ES-I3 (cell line): ENCODE results near the gene ANAPC2.

Source experiments
- H3K36me3 ChIP-seq: 2 replicates; pipeline ENCODE4 v1.6.1; 2013; ENCODE audit warnings: mild to moderate bottlenecking, low read length, control low read depth, moderate library complexity; ENCODE audit not compliant: insufficient read depth
- H3K4me1 ChIP-seq: 2 replicates; pipeline ENCODE4 v1.6.1; 2013; ENCODE audit warnings: mild to moderate bottlenecking, control low read depth, low read length; ENCODE audit not compliant: insufficient read depth
- H3K9ac ChIP-seq: 2 replicates; pipeline ENCODE4 v1.6.1; 2013; ENCODE audit warnings: low read depth, mild to moderate bottlenecking, low read length, moderate library complexity
- H3K9me3 ChIP-seq: 2 replicates; pipeline ENCODE4 v1.6.1; 2013; ENCODE audit warnings: mild to moderate bottlenecking, low read length, moderate library complexity; ENCODE audit not compliant: control insufficient read depth, insufficient read depth

ANAPC2 gene

GRCh38 chr9:137229903-137230704 lies 41.7 kb upstream of the ANAPC2 start:
- Histone ChIP-seq H3K4me1 (no peaks in the 10 kb centered on the region), H3K36me3 (no peaks in the 10 kb centered on the region), H3K9me3 (no peaks in the 10 kb centered on the region), H3K9ac (no peak overlapping the region)

GRCh38 chr9:137228968-137229896 lies 40.9 kb upstream of the ANAPC2 start:
- Histone ChIP-seq H3K36me3 (no peaks in the 10 kb centered on the region), H3K9ac (no peak overlapping the region), H3K4me1 (no peaks in the 10 kb centered on the region), H3K9me3 (no peaks in the 10 kb centered on the region)

GRCh38 chr9:137228506-137228967 lies 40.2 kb upstream of the ANAPC2 start:
- no peak overlapping the region for H3K9ac ChIP-seq
- H3K36me3 ChIP-seq: no peaks in the 10 kb centered on the region
- H3K4me1 ChIP-seq: no peaks in the 10 kb centered on the region
- no peaks in the 10 kb centered on the region for H3K9me3 ChIP-seq

GRCh38 chr9:137227853-137228505 lies 39.6 kb upstream of the ANAPC2 start:
- Histone ChIP-seq H3K4me1 (no peaks in the 10 kb centered on the region), H3K9ac (no peak overlapping the region), H3K9me3 (no peaks in the 10 kb centered on the region), H3K36me3 (no peaks in the 10 kb centered on the region)

GRCh38 chr9:137227054-137227852 lies 38.9 kb upstream of the ANAPC2 start, which contains the start of gene RNF224:
RNF224 (plus strand) TSS chr9:137227502; CDS start chr9:137228336, 834 bp downstream.
- no peak within 1 kb of the TSS for H3K9ac ChIP-seq
- H3K36me3 ChIP-seq: no peaks in the 10 kb centered on the region

GRCh38 chr9:137226338-137227053 lies 38.1 kb upstream of the ANAPC2 start:
- Histone ChIP-seq H3K9ac (no peak overlapping the region), H3K36me3 (no peaks in the 10 kb centered on the region), H3K4me1 (no peaks in the 10 kb centered on the region), H3K9me3 (no peaks in the 10 kb centered on the region)

More at GRCh38 chr9:137227054-137227852, 38.9 kb upstream of the ANAPC2 start, which contains the start of gene RNF224:
- Histone ChIP-seq H3K9me3 (no peaks in the 10 kb centered on the region), H3K4me1 (no peaks in the 10 kb centered on the region)

- no peaks in the 10 kb centered on the region for H3K9me3 ChIP-seq
- H3K4me1 ChIP-seq: no peaks in the 10 kb centered on the region
- H3K9ac ChIP-seq: no peak overlapping the region
- no peaks in the 10 kb centered on the region for H3K36me3 ChIP-seq
Measured at GRCh38 chr9:137225699-137226331, 37.5 kb upstream of the ANAPC2 start.

- Histone ChIP-seq H3K36me3 (no peaks in the 10 kb centered on the region), H3K9me3 (no peaks in the 10 kb centered on the region), H3K4me1 (no peaks in the 10 kb centered on the region), H3K9ac (peak within 1 kb of the TSS; percentile 93)
Measured at GRCh38 chr9:137224830-137225694, 36.7 kb upstream of the ANAPC2 start, which contains the start of gene CYSRT1. CYSRT1 (plus strand) TSS chr9:137225174; CDS start chr9:137225622, 448 bp downstream.

GRCh38 chr9:137223078-137223970 lies 35.0 kb upstream of the ANAPC2 start:
- no peaks in the 10 kb centered on the region for H3K9me3 ChIP-seq
- no peaks in the 10 kb centered on the region for H3K36me3 ChIP-seq
- H3K9ac ChIP-seq: peak overlapping the region; percentile 93
- no peaks in the 10 kb centered on the region; the same call in 1 of the 2 replicates for H3K4me1 ChIP-seq

- H3K9ac ChIP-seq: peak within 1 kb of the TSS; percentile 59
- H3K36me3 ChIP-seq: no peaks in the 10 kb centered on the region
- H3K9me3 ChIP-seq: no peaks in the 10 kb centered on the region
- H3K4me1 ChIP-seq: no peaks in the 10 kb centered on the region; the same call in 1 of the 2 replicates
Measured at GRCh38 chr9:137222190-137223077, 34.1 kb upstream of the ANAPC2 start, which contains the start of gene RNF208. RNF208 (minus strand) TSS chr9:137222240; CDS start chr9:137221212, 1,028 bp downstream.
